Subcutaneous abdominal adipose tissue (tissue), 5 donors: ENCODE results near the gene ADIPOR2.

ENCODE experiments used
- H3K27ac ChIP-seq: one replicate; pipeline ENCODE4 v1.7.0; 2013; ENCODE audit warnings: low read depth, mild to moderate bottlenecking, inconsistent platforms, low read length, moderate library complexity
- H3K27me3 ChIP-seq, 5 donors: one replicate each; pipeline ENCODE4 v1.7.0; 2013; ENCODE audit warnings: low read length in 5 of 5, inconsistent platforms in 1 of 5; ENCODE audit not compliant: control insufficient read depth in 5 of 5, insufficient read depth in 4 of 5
- H3K36me3 ChIP-seq, 5 donors: one replicate each; pipeline ENCODE4 v1.7.0; 2013; ENCODE audit warnings: low read length in 5 of 5; ENCODE audit not compliant: control insufficient read depth in 5 of 5, insufficient read depth in 5 of 5
- H3K4me1 ChIP-seq, 5 donors: one replicate each; pipeline ENCODE4 v1.7.0; 2013; ENCODE audit warnings: low read length in 5 of 5, mild to moderate bottlenecking in 3 of 5, moderate library complexity in 1 of 5; ENCODE audit not compliant: control insufficient read depth in 5 of 5, insufficient read depth in 5 of 5
- H3K4me3 ChIP-seq, 5 donors: one replicate each; pipeline ENCODE4 v1.7.0; 2013; ENCODE audit warnings: low read length in 5 of 5, low read depth in 1 of 5
- H3K9ac ChIP-seq, 5 donors: one replicate each; pipeline ENCODE4 v1.7.0; 2013; ENCODE audit warnings: low read length in 5 of 5, mild to moderate bottlenecking in 4 of 5, moderate library complexity in 3 of 5
- H3K9me3 ChIP-seq, 5 donors: one replicate each; pipeline ENCODE4 v1.7.0; 2013; ENCODE audit warnings: low read length in 5 of 5; ENCODE audit not compliant: control insufficient read depth in 5 of 5
- donor health status: healthy.
- donor health status: healthy.
- donor health status: healthy.
- donor health status: healthy.
- donor health status: healthy.

Gene ADIPOR2

GRCh38 chr12:1782215-1782614 lies 91.3 kb downstream of the ADIPOR2 start:
- H3K27me3 ChIP-seq: no peaks in the 10 kb centered on the region
- peak overlapping the region; percentile 76 for H3K27ac ChIP-seq
- peaks cover 25 to 49% (median 35%) of the 10 kb centered on the region in 5 donors for H3K36me3 ChIP-seq
- peaks cover 0 to 36% (median 29%) of the 10 kb centered on the region in 5 donors for H3K4me1 ChIP-seq
- H3K4me3 ChIP-seq: no peak overlapping the region
- no peak overlapping the region for H3K9ac ChIP-seq
- no peaks in the 10 kb centered on the region for H3K9me3 ChIP-seq

- H3K9me3 ChIP-seq: no peaks in the 10 kb centered on the region
- H3K36me3 ChIP-seq: peaks cover 8 to 47% (median 35%) of the 10 kb centered on the region in 5 donors
- peak overlapping the region; percentile 27 for H3K27ac ChIP-seq
These were observed 96.8 kb downstream of the ADIPOR2 start for GRCh38 chr12:1787714-1788113.

DNA sequence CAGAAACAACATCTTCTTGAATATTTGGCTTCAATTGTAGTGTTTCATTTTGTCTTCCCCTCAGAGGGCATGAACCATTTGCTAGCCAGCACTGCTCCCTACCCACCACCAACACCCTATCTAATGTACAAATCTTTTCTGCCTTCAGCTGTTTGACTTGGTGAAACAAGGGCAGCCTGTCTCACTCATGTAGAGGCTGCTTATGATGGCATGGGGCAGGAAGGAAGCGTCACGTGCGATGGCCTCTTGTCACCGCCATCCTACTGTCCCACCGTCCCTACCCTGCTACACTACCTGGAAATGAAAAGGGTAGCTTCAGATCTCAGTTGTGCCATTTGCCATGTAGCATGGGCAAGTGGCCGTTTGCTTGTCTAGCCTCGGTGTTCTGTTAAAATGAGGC lies 99.6 kb downstream of the ADIPOR2 start:
- peaks cover 2 to 55% (median 44%) of the 10 kb centered on the region in 5 donors for H3K4me1 ChIP-seq
- H3K27me3 ChIP-seq: no peaks in the 10 kb centered on the region
- no peak overlapping the region for H3K4me3 ChIP-seq
- H3K27ac ChIP-seq: no peak overlapping the region
- no peak overlapping the region for H3K9ac ChIP-seq
- no peaks in the 10 kb centered on the region for H3K9me3 ChIP-seq
- H3K36me3 ChIP-seq: peaks cover 0 to 31% (median 25%) of the 10 kb centered on the region in 5 donors

More at GRCh38 chr12:1787714-1788113, 96.8 kb downstream of the ADIPOR2 start:
- Histone ChIP-seq H3K27me3 (no peaks in the 10 kb centered on the region), H3K4me3 (no peak overlapping the region), H3K4me1 (peaks cover 2 to 44% (median 27%) of the 10 kb centered on the region in 5 donors), H3K9ac (no peak overlapping the region)

- H3K27me3 ChIP-seq: no peaks in the 10 kb centered on the region
- peaks cover 6 to 62% (median 53%) of the 10 kb centered on the region in 5 donors for H3K4me1 ChIP-seq
- H3K4me3 ChIP-seq: no peak overlapping the region
- H3K27ac ChIP-seq: no peak overlapping the region
- no peak overlapping the region for H3K9ac ChIP-seq
- no peaks in the 10 kb centered on the region for H3K9me3 ChIP-seq
- peaks cover 0 to 22% (median 17%) of the 10 kb centered on the region in 5 donors for H3K36me3 ChIP-seq
These were observed 100.4 kb downstream of the ADIPOR2 start for GRCh38 chr12:1791104-1791841.

GRCh38 chr12:1792406-1792805 lies 101.5 kb downstream of the ADIPOR2 start:
- Histone ChIP-seq H3K27me3 (no peaks in the 10 kb centered on the region), H3K27ac (peak overlapping the region; percentile 21), H3K9ac (peak overlapping the region in 1 of 5 donors; percentile 2), H3K4me1 (peaks cover 6 to 72% (median 64%) of the 10 kb centered on the region in 5 donors), H3K36me3 (peaks cover 0 to 13% (median 7%) of the 10 kb centered on the region in 5 donors), H3K9me3 (no peaks in the 10 kb centered on the region), H3K4me3 (no peak overlapping the region)

DNA sequence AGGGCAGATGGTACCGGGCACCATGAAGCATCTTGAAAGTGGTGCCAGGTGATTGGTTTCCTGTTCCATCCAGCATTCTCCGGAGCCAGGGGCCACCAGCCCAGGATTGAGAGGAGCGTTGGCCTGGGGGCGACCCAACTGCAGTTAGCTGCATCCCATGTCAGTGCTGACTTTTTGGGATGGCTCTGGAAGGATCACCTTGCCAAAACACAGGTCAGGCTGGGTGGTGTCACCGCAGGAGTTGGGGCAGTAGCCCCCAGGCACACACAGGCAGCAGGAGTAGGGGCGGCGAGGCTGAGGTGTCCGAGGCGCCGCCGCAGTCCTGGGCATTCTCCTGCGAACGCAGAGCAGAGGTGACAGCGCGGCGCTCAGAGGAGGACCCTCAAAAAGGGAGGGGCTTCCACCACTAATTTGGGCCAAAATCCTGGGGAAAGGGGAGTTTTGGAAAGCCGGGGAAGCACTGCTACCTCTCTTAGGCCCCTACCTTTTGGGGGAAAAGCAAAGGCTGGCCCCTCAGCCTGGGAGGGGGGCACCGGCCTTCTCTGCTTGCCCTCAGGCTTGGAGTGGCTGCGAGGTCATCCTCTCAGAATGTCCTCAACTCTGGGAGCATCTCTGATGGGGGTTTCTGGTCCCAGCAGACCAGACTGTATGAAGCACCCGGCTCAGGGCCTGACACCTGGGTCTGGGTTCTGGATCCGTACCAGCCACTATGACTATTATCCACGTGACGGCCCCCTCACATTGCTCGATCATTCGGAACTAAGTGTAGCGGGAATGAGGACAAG lies 102.7 kb downstream of the ADIPOR2 start:
- Histone ChIP-seq H3K4me3 (no peak overlapping the region), H3K27ac (peak overlapping the region; percentile 21), H3K4me1 (peaks cover 6 to 65% (median 59%) of the 10 kb centered on the region in 5 donors), H3K9ac (no peak overlapping the region), H3K9me3 (no peaks in the 10 kb centered on the region), H3K27me3 (no peaks in the 10 kb centered on the region), H3K36me3 (peaks cover 0 to 4% (median 0%) of the 10 kb centered on the region in 5 donors)

DNA sequence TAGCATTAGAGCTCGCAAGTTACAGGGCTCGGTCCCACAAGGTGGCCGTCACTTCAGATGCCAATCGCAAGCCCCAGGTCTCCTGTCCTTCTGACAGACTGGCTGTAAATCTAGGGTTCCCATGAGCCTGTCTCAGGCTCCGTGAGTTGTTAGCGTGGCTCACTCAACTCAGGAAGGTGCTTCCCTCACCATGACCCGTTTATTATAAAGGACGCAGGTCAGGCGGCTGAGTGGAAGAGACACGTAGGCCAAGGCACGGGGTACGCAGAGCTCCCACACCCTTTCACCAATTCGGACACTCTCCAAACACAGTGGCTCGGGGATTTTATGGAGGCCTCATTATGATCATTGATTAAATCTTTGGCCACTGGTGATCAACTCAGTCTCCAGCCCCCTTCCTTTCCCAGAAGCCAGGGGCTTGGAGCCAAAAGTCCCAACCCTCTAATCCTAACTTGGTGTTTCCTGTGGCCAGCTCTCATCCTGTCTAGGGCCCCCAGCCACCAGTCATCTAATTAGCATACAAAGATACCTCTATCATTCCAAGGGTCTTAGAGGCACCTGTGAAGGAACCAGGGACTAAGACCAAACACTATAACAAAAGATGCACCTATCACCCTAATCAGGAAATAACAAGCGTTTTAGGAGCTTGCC lies 103.7 kb downstream of the ADIPOR2 start:
- peak overlapping the region in 2 of 5 donors; percentile 13 to 81 for H3K4me3 ChIP-seq
- H3K9ac ChIP-seq: no peak overlapping the region
- H3K27me3 ChIP-seq: no peaks in the 10 kb centered on the region
- peak overlapping the region; percentile 37 for H3K27ac ChIP-seq
- peaks cover 6 to 65% (median 59%) of the 10 kb centered on the region in 5 donors for H3K4me1 ChIP-seq
- H3K36me3 ChIP-seq: peaks cover 0 to 4% (median 0%) of the 10 kb centered on the region in 5 donors
- no peaks in the 10 kb centered on the region for H3K9me3 ChIP-seq

GRCh38 chr12:1795221-1795784 lies 104.4 kb downstream of the ADIPOR2 start:
- no peaks in the 10 kb centered on the region for H3K27me3 ChIP-seq
- peaks cover 6 to 67% (median 59%) of the 10 kb centered on the region in 5 donors for H3K4me1 ChIP-seq
- no peaks in the 10 kb centered on the region for H3K9me3 ChIP-seq
- H3K27ac ChIP-seq: peak overlapping the region; percentile 69
- peak overlapping the region; percentile 37 to 81 (median 46) for H3K4me3 ChIP-seq
- peak overlapping the region in 3 of 5 donors; percentile 26 to 72 (median 65) for H3K9ac ChIP-seq
- H3K36me3 ChIP-seq: peaks cover 0 to 4% (median 0%) of the 10 kb centered on the region in 5 donors

DNA sequence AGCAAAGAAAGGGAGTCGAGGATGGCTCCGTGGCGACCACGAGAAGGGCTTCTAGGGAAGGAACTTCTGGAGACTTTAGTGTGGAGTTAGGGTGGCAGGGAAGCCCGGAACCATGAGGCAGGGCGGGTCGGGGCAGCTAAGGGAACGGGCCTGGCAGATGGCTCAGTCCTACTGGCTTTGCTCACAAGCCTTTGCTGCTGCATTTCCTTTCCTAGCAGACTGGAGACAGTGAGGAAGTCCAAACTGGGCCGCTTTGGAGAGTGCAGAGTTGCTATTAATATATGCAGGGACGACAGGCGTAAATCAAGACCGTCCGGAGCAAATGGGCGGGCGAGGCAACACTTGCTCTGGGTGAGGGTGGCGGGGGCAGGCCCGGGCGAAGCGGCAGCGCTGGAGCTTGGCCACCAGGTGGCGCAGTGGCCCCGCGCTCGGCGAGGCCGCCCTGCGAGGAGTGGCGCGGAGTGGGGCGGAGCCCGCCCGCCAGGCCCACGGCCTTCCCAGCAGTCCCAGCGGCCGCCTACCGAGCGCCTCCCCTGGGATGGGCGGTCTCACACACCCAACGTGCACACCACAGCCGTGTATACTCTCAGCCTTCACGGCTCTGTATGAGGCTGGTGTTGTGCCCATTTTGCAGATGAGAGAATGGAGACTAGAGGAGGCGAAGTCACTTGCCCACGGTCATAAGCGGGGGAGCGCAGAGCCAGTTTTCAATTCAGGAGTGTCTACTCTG lies 105.1 kb downstream of the ADIPOR2 start:
- peaks cover 6 to 66% (median 54%) of the 10 kb centered on the region in 5 donors for H3K4me1 ChIP-seq
- H3K27ac ChIP-seq: peak overlapping the region; percentile 69
- peak overlapping the region; percentile 74 to 81 (median 79) for H3K4me3 ChIP-seq
- H3K9me3 ChIP-seq: no peaks in the 10 kb centered on the region
- H3K9ac ChIP-seq: peak overlapping the region; percentile 73 to 90 (median 89)
- H3K27me3 ChIP-seq: no peaks in the 10 kb centered on the region
- H3K36me3 ChIP-seq: no peaks in the 10 kb centered on the region
